ENCODE data around the gene ABLIM3.

DNA sequence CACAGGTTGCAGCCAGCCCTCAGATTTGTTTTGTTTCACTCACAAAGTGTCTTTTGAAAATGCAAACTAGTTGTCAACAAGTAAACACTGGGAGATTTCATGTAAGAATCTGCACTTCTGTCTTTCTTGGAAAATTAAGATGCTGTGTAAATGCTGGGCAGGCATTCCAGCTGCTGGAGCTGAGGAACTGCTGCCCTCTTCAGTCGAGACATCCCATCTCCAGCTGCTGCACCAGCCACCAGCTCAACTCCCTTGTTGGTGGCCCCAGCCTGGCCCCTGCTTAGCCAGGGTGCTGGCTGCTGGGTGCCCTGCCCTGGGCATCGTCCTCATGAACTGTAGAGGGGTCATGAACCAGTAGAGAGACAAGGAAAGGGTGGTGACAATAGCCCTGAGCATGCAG is 97.2 kb downstream of the ABLIM3 start:
- TF ChIP-seq, protein P1, sequence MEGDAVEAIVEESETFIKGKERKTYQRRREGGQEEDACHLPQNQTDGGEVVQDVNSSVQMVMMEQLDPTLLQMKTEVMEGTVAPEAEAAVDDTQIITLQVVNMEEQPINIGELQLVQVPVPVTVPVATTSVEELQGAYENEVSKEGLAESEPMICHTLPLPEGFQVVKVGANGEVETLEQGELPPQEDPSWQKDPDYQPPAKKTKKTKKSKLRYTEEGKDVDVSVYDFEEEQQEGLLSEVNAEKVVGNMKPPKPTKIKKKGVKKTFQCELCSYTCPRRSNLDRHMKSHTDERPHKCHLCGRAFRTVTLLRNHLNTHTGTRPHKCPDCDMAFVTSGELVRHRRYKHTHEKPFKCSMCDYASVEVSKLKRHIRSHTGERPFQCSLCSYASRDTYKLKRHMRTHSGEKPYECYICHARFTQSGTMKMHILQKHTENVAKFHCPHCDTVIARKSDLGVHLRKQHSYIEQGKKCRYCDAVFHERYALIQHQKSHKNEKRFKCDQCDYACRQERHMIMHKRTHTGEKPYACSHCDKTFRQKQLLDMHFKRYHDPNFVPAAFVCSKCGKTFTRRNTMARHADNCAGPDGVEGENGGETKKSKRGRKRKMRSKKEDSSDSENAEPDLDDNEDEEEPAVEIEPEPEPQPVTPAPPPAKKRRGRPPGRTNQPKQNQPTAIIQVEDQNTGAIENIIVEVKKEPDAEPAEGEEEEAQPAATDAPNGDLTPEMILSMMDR (IDR thresholded peaks at IDR 0.05; ENCODE audit: insufficient read depth, low read length), result no peak
- TF ChIP-seq SPI1 (IDR thresholded peaks at IDR 0.05; ENCODE audit: borderline replicate concordance, low read depth), result no peak
- TF ChIP-seq, protein P2, sequence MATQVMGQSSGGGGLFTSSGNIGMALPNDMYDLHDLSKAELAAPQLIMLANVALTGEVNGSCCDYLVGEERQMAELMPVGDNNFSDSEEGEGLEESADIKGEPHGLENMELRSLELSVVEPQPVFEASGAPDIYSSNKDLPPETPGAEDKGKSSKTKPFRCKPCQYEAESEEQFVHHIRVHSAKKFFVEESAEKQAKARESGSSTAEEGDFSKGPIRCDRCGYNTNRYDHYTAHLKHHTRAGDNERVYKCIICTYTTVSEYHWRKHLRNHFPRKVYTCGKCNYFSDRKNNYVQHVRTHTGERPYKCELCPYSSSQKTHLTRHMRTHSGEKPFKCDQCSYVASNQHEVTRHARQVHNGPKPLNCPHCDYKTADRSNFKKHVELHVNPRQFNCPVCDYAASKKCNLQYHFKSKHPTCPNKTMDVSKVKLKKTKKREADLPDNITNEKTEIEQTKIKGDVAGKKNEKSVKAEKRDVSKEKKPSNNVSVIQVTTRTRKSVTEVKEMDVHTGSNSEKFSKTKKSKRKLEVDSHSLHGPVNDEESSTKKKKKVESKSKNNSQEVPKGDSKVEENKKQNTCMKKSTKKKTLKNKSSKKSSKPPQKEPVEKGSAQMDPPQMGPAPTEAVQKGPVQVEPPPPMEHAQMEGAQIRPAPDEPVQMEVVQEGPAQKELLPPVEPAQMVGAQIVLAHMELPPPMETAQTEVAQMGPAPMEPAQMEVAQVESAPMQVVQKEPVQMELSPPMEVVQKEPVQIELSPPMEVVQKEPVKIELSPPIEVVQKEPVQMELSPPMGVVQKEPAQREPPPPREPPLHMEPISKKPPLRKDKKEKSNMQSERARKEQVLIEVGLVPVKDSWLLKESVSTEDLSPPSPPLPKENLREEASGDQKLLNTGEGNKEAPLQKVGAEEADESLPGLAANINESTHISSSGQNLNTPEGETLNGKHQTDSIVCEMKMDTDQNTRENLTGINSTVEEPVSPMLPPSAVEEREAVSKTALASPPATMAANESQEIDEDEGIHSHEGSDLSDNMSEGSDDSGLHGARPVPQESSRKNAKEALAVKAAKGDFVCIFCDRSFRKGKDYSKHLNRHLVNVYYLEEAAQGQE (IDR thresholded peaks at IDR 0.05; ENCODE audit: insufficient replicate concordance, low read depth), result no peak
